ENCODE measurements around the gene CDK10. TPM values are rescaled to one million over a fixed set of nuclear protein-coding genes. Genes with fewer than 3 reads are reported as not detected.

The CDK10 gene
- total RNA-seq, 1 donor from 2014 or later, result 40.5 TPM

DNA sequence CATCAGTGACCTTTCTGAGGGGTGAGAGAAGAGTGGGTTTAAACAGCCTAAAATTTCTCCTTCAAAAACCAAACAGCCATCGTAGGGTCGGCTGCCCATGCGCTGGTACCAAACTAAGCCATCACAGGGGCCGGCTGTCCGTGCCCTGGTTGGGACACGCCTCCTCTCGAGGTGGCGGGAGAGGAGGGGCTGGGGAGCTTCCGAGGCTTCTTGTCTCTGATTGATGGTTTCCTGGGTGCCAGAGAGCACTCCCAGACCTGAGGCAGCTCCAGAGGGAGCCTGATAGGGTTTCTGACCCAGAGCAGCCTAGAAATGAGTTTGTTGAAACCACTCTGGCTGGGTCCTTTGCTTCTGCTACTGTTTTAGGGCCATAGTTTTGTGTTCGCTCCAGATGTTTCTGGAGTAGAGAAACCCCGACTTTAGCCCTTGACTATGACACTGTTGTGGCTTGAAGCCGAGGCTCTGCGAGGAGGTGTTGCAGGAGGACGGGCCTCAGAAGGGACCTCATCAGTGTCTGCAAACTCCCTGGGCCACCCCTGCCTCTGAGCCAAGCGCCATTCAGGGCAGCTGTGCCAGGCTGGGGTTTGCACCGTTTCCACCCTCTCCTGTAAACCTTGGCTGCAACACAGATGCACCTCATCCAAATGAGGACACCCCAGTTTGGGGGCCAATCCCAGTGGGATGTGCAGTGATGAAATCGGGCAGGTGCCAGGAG, 41.1 kb downstream of the CDK10 start:
- H3K27me3 Mint-ChIP-seq (ENCODE audit: low read depth, unreplicated experiment), result no peaks in the 10 kb centered on the region
- H3K4me3 Mint-ChIP-seq (ENCODE audit: unreplicated experiment), result no peak overlapping the region
- H4K20me1 ChIP-seq (ENCODE audit: insufficient read depth, low read length), result peaks cover 80% of the 10 kb centered on the region
- no peak overlapping the region for H3K9ac ChIP-seq (ENCODE audit: low read length)
- H3K27me3 ChIP-seq (ENCODE audit: insufficient read depth, low read length), result no peaks in the 10 kb centered on the region
- DNase-seq (ENCODE audit: low read depth) (no peak), FAIRE-seq (no peak)
- H2AFZ ChIP-seq (ENCODE audit: low read depth, low read length), result no peak overlapping the region
- peaks cover 36% of the 10 kb centered on the region for H3K36me3 ChIP-seq (ENCODE audit: insufficient read depth, low read length)
- no peak overlapping the region for H3K4me3 ChIP-seq (ENCODE audit: insufficient read depth, low read depth, low read length)
- no peaks in the 10 kb centered on the region for H3K9me3 ChIP-seq (ENCODE audit: insufficient read depth, low read depth, low read length)
- peaks cover 66% of the 10 kb centered on the region for H3K79me2 ChIP-seq (ENCODE audit: insufficient read depth, low read length)
- H3K9me3 Mint-ChIP-seq (ENCODE audit: unreplicated experiment), result no peaks in the 10 kb centered on the region
- H3K27ac ChIP-seq (ENCODE audit: low read depth, low read length), result no peak overlapping the region
- peaks cover 16% of the 10 kb centered on the region for H3K4me1 ChIP-seq (ENCODE audit: insufficient read depth, low read length)
- TF ChIP-seq EZH2 (IDR thresholded peaks at IDR 0.05; ENCODE audit: insufficient read depth, low read length), result no peak
- TF ChIP-seq, protein P1, sequence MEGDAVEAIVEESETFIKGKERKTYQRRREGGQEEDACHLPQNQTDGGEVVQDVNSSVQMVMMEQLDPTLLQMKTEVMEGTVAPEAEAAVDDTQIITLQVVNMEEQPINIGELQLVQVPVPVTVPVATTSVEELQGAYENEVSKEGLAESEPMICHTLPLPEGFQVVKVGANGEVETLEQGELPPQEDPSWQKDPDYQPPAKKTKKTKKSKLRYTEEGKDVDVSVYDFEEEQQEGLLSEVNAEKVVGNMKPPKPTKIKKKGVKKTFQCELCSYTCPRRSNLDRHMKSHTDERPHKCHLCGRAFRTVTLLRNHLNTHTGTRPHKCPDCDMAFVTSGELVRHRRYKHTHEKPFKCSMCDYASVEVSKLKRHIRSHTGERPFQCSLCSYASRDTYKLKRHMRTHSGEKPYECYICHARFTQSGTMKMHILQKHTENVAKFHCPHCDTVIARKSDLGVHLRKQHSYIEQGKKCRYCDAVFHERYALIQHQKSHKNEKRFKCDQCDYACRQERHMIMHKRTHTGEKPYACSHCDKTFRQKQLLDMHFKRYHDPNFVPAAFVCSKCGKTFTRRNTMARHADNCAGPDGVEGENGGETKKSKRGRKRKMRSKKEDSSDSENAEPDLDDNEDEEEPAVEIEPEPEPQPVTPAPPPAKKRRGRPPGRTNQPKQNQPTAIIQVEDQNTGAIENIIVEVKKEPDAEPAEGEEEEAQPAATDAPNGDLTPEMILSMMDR (IDR thresholded peaks at IDR 0.05; ENCODE audit: insufficient read depth, low read depth, low read length), result no peak
- H3K4me1 Mint-ChIP-seq (ENCODE audit: low read depth, unreplicated experiment), result peaks cover 11% of the 10 kb centered on the region
- H3K27ac Mint-ChIP-seq (ENCODE audit: unreplicated experiment), result no peak overlapping the region
- H3K4me2 ChIP-seq (ENCODE audit: low read length), result no peak overlapping the region
- peaks cover 24% of the 10 kb centered on the region for H3K36me3 Mint-ChIP-seq (ENCODE audit: low read depth, unreplicated experiment)

GRCh38 chr16:89729293-89729692, 42.8 kb downstream of the CDK10 start:
- Histone ChIP-seq H2AFZ (ENCODE audit: low read depth, low read length) (no peak overlapping the region), H3K9ac (ENCODE audit: low read length) (no peak overlapping the region), H3K79me2 (ENCODE audit: insufficient read depth, low read length) (peaks cover 49% of the 10 kb centered on the region), H3K36me3 (ENCODE audit: insufficient read depth, low read length) (peaks cover 47% of the 10 kb centered on the region), H3K27me3 (ENCODE audit: insufficient read depth, low read length) (no peaks in the 10 kb centered on the region), H3K9me3 (ENCODE audit: insufficient read depth, low read depth, low read length) (no peaks in the 10 kb centered on the region), H3K4me3 (ENCODE audit: insufficient read depth, low read depth, low read length) (no peak overlapping the region), H3K4me2 (ENCODE audit: low read length) (no peak overlapping the region), H4K20me1 (ENCODE audit: insufficient read depth, low read length) (peaks cover 77% of the 10 kb centered on the region), H3K4me1 (ENCODE audit: insufficient read depth, low read length) (no peaks in the 10 kb centered on the region), H3K27ac (ENCODE audit: low read depth, low read length) (no peak overlapping the region)
- H3K9me3 Mint-ChIP-seq (ENCODE audit: unreplicated experiment), result no peaks in the 10 kb centered on the region
- no peaks in the 10 kb centered on the region for H3K27me3 Mint-ChIP-seq (ENCODE audit: low read depth, unreplicated experiment)
- no peak overlapping the region for H3K4me3 Mint-ChIP-seq (ENCODE audit: unreplicated experiment)
- peaks cover 3% of the 10 kb centered on the region for H3K4me1 Mint-ChIP-seq (ENCODE audit: low read depth, unreplicated experiment)
- TF ChIP-seq, protein P1 (IDR thresholded peaks at IDR 0.05; ENCODE audit: insufficient read depth, low read depth, low read length), result no peak
- TF ChIP-seq EZH2 (IDR thresholded peaks at IDR 0.05; ENCODE audit: insufficient read depth, low read length), result no peak
- peaks cover 22% of the 10 kb centered on the region for H3K36me3 Mint-ChIP-seq (ENCODE audit: low read depth, unreplicated experiment)
- DNase-seq (ENCODE audit: low read depth), result no peak
- FAIRE-seq, result no peak
- H3K27ac Mint-ChIP-seq (ENCODE audit: unreplicated experiment), result no peak overlapping the region
